Neural progenitor cell (in vitro differentiated cells): ENCODE results near the gene STRN. TPM values are rescaled to one million over a fixed set of nuclear protein-coding genes. Genes with fewer than 3 reads are reported as not detected.

ENCODE experiments used
- DNase-seq: peaks from one replicate; pipeline ENCODE4 v3.0.0-alpha.2; 2016; ENCODE audit warnings: low spot score
- H2AFZ ChIP-seq: fragments of 200-600 bp; sonication (generic); replicated peaks from 2 replicates; pipeline ENCODE4 v1.6.1; 2016; ENCODE audit warnings: antibody characterized with exemption
- H3F3A ChIP-seq: fragments of 200-600 bp; sonication (generic); 2 replicates; pipeline ENCODE4 v1.6.1; 2016; ENCODE audit warnings: antibody characterized with exemption, low read depth
- H3K27ac ChIP-seq: fragments of 200-600 bp; sonication (generic); 2 replicates; pipeline ENCODE4 v1.5.1; 2016; ENCODE audit warnings: mild to moderate bottlenecking
- H3K27me3 ChIP-seq: fragments of 200-600 bp; sonication (generic); 2 replicates; pipeline ENCODE4 v1.6.1; 2016; ENCODE audit warnings: mild to moderate bottlenecking, moderate library complexity
- H3K36me3 ChIP-seq: fragments of 200-600 bp; sonication (generic); 2 replicates; pipeline ENCODE4 v1.5.1; 2016
- H3K4me1 ChIP-seq: fragments of 200-600 bp; sonication (generic); 2 replicates; pipeline ENCODE4 v1.6.1; 2016; ENCODE audit warnings: mixed run types
- H3K4me2 ChIP-seq: fragments of 200-600 bp; sonication (generic); 2 replicates; pipeline ENCODE4 v1.6.1; 2016
- H3K4me3 ChIP-seq: fragments of 200-600 bp; sonication (generic); 2 replicates; pipeline ENCODE4 v1.5.1; 2016
- H3K79me2 ChIP-seq: fragments of 200-600 bp; sonication (generic); 2 replicates; pipeline ENCODE4 v1.6.1; 2016; ENCODE audit warnings: low read depth
- H3K9ac ChIP-seq: fragments of 200-600 bp; sonication (generic); 2 replicates; pipeline ENCODE4 v1.6.1; 2016
- H3K9me3 ChIP-seq: fragments of 200-600 bp; sonication (generic); 2 replicates; pipeline ENCODE4 v1.5.1; 2016; ENCODE audit warnings: low read depth
- H4K20me1 ChIP-seq: fragments of 200-600 bp; sonication (generic); 2 replicates; pipeline ENCODE4 v1.6.1; 2016; ENCODE audit warnings: low read depth
- H3K27ac Mint-ChIP-seq: 3 replicates; pipeline ENCODE4 v1.8.0; 2021; ENCODE audit warnings: mixed read lengths
- H3K27me3 Mint-ChIP-seq: 2 replicates; pipeline ENCODE4 v1.8.0; 2022; ENCODE audit warnings: low read depth, mild to moderate bottlenecking, inconsistent platforms, moderate library complexity, mixed read lengths; ENCODE audit not compliant: insufficient read depth
- H3K36me3 Mint-ChIP-seq: 3 replicates; pipeline ENCODE4 v1.8.0; 2021; ENCODE audit warnings: mixed read lengths
- H3K4me1 Mint-ChIP-seq: 3 replicates; pipeline ENCODE4 v1.8.0; 2021; ENCODE audit warnings: mixed read lengths
- H3K4me3 Mint-ChIP-seq: 3 replicates; pipeline ENCODE4 v1.8.0; 2021; ENCODE audit warnings: mild to moderate bottlenecking, moderate library complexity, mixed read lengths
- H3K9me3 Mint-ChIP-seq: 3 replicates; pipeline ENCODE4 v1.8.0; 2020; ENCODE audit warnings: mixed read lengths
- EZH2 ChIP-seq: fragments of 200-600 bp; sonication (generic); IDR thresholded peaks from 2 replicates; pipeline ENCODE4 v1.6.1; 2017; ENCODE audit warnings: antibody characterized with exemption, mild to moderate bottlenecking, moderate library complexity
- EZH2phosphoT487 ChIP-seq: fragments of 200-600 bp; sonication (generic); IDR thresholded peaks from 2 replicates; pipeline ENCODE4 v1.6.1; 2017; ENCODE audit warnings: antibody characterized with exemption
- total RNA-seq: library from RNA; depleted of rRNA; stranded (reverse); fragments of >200 nt; gene quantifications from 2 replicates; pipeline ENCODE4 v1.2.3, GENCODE V29; 2015; ENCODE audit warnings: low replicate concordance
- TF ChIP-seq, protein P1 (sequence below): fragments of 200-600 bp; sonication (generic); IDR thresholded peaks from 2 replicates; pipeline ENCODE4 v1.5.1; 2017; ENCODE audit warnings: antibody characterized with exemption, mild to moderate bottlenecking

STRN gene
- total RNA-seq, 1 donor from 2014 or later: 20.9 TPM

DNA sequence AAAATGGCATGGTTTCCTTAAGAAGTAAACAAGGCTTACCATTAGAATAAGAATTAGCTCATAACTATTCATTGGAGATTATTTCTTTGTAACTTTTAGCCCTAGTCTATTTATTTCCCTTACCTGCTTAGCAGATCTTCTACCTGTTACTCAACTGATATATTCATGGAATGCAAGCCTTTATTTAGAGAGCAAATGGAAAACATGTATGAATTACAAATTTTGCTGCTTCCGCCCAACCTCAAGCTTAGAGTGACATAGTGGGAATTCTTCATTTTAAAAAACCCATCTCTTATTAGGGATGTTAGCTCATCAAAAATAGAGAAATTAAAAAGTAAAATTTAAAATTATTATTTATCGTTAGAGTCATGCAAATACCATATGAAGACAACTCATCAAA is 110.9 kb downstream of the STRN start:
- no peaks in the 10 kb centered on the region for H3K27me3 ChIP-seq
- peaks cover 2% of the 10 kb centered on the region for H3K27me3 Mint-ChIP-seq
- peaks cover 9% of the 10 kb centered on the region for H3K36me3 Mint-ChIP-seq
- H3K36me3 ChIP-seq: no peaks in the 10 kb centered on the region
- no peak overlapping the region for H3K9ac ChIP-seq
- H3K9me3 Mint-ChIP-seq: no peaks in the 10 kb centered on the region
- no peaks in the 10 kb centered on the region for H3F3A ChIP-seq
- no peak overlapping the region for H3K4me3 ChIP-seq
- DNase-seq: no peak
- no peaks in the 10 kb centered on the region for H4K20me1 ChIP-seq
- no peak overlapping the region for H3K27ac Mint-ChIP-seq
- peaks cover 2% of the 10 kb centered on the region for H3K4me1 ChIP-seq
- H3K4me2 ChIP-seq: no peak overlapping the region
- no peak overlapping the region for H3K4me3 Mint-ChIP-seq
- H3K79me2 ChIP-seq: no peaks in the 10 kb centered on the region
- H2AFZ ChIP-seq: no peak overlapping the region
- peaks cover 2% of the 10 kb centered on the region for H3K4me1 Mint-ChIP-seq
- no peaks in the 10 kb centered on the region for H3K9me3 ChIP-seq
- TF ChIP-seq, protein P1, sequence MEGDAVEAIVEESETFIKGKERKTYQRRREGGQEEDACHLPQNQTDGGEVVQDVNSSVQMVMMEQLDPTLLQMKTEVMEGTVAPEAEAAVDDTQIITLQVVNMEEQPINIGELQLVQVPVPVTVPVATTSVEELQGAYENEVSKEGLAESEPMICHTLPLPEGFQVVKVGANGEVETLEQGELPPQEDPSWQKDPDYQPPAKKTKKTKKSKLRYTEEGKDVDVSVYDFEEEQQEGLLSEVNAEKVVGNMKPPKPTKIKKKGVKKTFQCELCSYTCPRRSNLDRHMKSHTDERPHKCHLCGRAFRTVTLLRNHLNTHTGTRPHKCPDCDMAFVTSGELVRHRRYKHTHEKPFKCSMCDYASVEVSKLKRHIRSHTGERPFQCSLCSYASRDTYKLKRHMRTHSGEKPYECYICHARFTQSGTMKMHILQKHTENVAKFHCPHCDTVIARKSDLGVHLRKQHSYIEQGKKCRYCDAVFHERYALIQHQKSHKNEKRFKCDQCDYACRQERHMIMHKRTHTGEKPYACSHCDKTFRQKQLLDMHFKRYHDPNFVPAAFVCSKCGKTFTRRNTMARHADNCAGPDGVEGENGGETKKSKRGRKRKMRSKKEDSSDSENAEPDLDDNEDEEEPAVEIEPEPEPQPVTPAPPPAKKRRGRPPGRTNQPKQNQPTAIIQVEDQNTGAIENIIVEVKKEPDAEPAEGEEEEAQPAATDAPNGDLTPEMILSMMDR: no peak
- TF ChIP-seq EZH2phosphoT487: no peak
- TF ChIP-seq EZH2: no peak
- H3K27ac ChIP-seq: no peak overlapping the region

DNA sequence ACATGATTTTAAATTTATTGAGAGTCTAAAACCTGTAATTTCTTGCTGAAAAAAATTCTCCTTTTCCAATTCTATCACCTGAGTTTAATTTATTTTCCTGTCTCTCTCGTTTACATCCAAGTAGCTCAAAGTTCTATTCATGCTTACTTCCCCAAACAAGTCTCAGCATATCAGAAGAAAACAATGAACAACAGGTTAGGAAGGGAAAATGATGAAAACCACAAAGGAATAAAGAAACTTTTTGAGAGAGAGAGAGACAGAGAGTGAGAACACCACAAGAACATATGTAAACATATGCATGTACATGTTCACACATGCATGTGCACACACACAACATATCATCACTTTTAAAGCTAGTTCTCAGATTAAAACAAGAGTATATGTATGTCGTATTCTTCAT is 112.1 kb downstream of the STRN start:
- no peaks in the 10 kb centered on the region for H3K27me3 ChIP-seq
- H3K9me3 ChIP-seq: no peaks in the 10 kb centered on the region
- no peaks in the 10 kb centered on the region for H3K9me3 Mint-ChIP-seq
- no peak for DNase-seq
- no peak overlapping the region for H3K4me3 Mint-ChIP-seq
- H3K27ac ChIP-seq: no peak overlapping the region
- no peaks in the 10 kb centered on the region for H3K36me3 ChIP-seq
- no peak overlapping the region for H3K9ac ChIP-seq
- no peak overlapping the region for H3K4me2 ChIP-seq
- no peaks in the 10 kb centered on the region for H3K4me1 ChIP-seq
- no peak overlapping the region for H2AFZ ChIP-seq
- peaks cover 16% of the 10 kb centered on the region for H3K36me3 Mint-ChIP-seq
- no peaks in the 10 kb centered on the region for H3K79me2 ChIP-seq
- no peak overlapping the region for H3K4me3 ChIP-seq
- no peaks in the 10 kb centered on the region for H4K20me1 ChIP-seq
- TF ChIP-seq EZH2: no peak
- TF ChIP-seq, protein P1: no peak
- TF ChIP-seq EZH2phosphoT487: no peak
- no peak overlapping the region for H3K27ac Mint-ChIP-seq
- H3F3A ChIP-seq: no peaks in the 10 kb centered on the region
- peaks cover 2% of the 10 kb centered on the region for H3K4me1 Mint-ChIP-seq
- peaks cover 3% of the 10 kb centered on the region for H3K27me3 Mint-ChIP-seq

GRCh38 chr2:36849265-36849664 is 117.1 kb downstream of the STRN start:
- DNase-seq: no peak
- TF ChIP-seq EZH2 (no peak), EZH2phosphoT487 (no peak)
- TF ChIP-seq, protein P1: no peak
- H3K27ac Mint-ChIP-seq: no peak overlapping the region
- H3K4me1 ChIP-seq: no peaks in the 10 kb centered on the region
- no peak overlapping the region for H3K27ac ChIP-seq
- H3K4me2 ChIP-seq: no peak overlapping the region
- H3K4me1 Mint-ChIP-seq: no peaks in the 10 kb centered on the region
- H3K4me3 ChIP-seq: no peak overlapping the region
- H3K36me3 Mint-ChIP-seq: peaks cover 17% of the 10 kb centered on the region
- no peaks in the 10 kb centered on the region for H3K79me2 ChIP-seq
- H3K4me3 Mint-ChIP-seq: no peak overlapping the region
- H3K9me3 Mint-ChIP-seq: no peaks in the 10 kb centered on the region
- no peak overlapping the region for H3K9ac ChIP-seq
- H3K36me3 ChIP-seq: no peaks in the 10 kb centered on the region
- no peaks in the 10 kb centered on the region for H3F3A ChIP-seq
- no peaks in the 10 kb centered on the region for H3K27me3 ChIP-seq
- H3K9me3 ChIP-seq: no peaks in the 10 kb centered on the region
- no peak overlapping the region for H2AFZ ChIP-seq
- no peaks in the 10 kb centered on the region for H4K20me1 ChIP-seq
- H3K27me3 Mint-ChIP-seq: peaks cover 3% of the 10 kb centered on the region

DNA sequence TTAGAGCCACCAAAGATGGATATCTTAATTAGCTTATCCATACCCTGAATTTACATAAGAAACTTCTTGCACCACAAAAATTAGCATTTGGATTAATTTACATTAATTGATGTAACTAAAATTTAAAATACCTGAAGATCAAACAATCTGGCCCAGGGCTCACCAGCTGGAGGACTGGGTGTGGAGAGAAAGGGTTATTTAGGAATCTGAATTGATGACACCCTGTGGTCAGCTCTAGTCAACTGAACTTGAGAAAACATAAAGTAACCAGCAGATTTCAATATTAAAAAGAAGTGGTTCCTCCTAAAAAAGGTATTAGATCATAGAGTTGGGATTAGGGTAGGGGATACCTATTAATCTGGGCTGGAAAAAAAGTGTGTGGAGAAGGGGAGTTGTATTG is 122.5 kb downstream of the STRN start:
- Mint-ChIP-seq H3K4me3 (no peak overlapping the region), H3K27me3 (peaks cover 3% of the 10 kb centered on the region), H3K9me3 (no peaks in the 10 kb centered on the region), H3K36me3 (peaks cover 3% of the 10 kb centered on the region), H3K27ac (no peak overlapping the region), H3K4me1 (peaks cover 5% of the 10 kb centered on the region)
- H3K4me1 ChIP-seq: no peaks in the 10 kb centered on the region
- H4K20me1 ChIP-seq: no peaks in the 10 kb centered on the region
- H3K9me3 ChIP-seq: no peaks in the 10 kb centered on the region
- H3K27ac ChIP-seq: no peak overlapping the region
- no peaks in the 10 kb centered on the region for H3K36me3 ChIP-seq
- H3F3A ChIP-seq: no peaks in the 10 kb centered on the region
- H2AFZ ChIP-seq: no peak overlapping the region
- no peak for TF ChIP-seq EZH2
- no peak for TF ChIP-seq EZH2phosphoT487
- TF ChIP-seq, protein P1: no peak
- no peaks in the 10 kb centered on the region for H3K27me3 ChIP-seq
- no peaks in the 10 kb centered on the region for H3K79me2 ChIP-seq
- no peak overlapping the region for H3K4me3 ChIP-seq
- DNase-seq: no peak
- H3K4me2 ChIP-seq: no peak overlapping the region
- no peak overlapping the region for H3K9ac ChIP-seq
